NCI-H510A (cell line): ENCODE measurements around the gene TTLL1.
"Not testable (repeated sequence)": the region's sequence is repeated elsewhere in the genome, so short reads cannot be mapped to it uniquely, and the experiment has no call there.

Experiments
- DNase-seq: peaks from one replicate; lab custom pipeline; 2025; lab: John Stamatoyannopoulos, UW

Gene TTLL1

GRCh38 chr22:43066844-43067385, 22.3 kb downstream of the TTLL1 start:
- no peak for DNase-seq

- DNase-seq = no peak
Observed at GRCh38 chr22:43066134-43066533, 23.1 kb downstream of the TTLL1 start.

- DNase-seq = no peak
Observed at GRCh38 chr22:43060183-43060582, 29.0 kb downstream of the TTLL1 start.

GRCh38 chr22:43057641-43058040, 31.6 kb downstream of the TTLL1 start:
- no peak for DNase-seq

- DNase-seq = no peak
Observed at GRCh38 chr22:43053176-43053575, 36.0 kb downstream of the TTLL1 start.

GRCh38 chr22:43050995-43051394, 38.2 kb downstream of the TTLL1 start:
- DNase-seq = no peak

GRCh38 chr22:43047605-43048004, 41.6 kb downstream of the TTLL1 start:
- DNase-seq = no peak

GRCh38 chr22:43044290-43044712, 44.9 kb downstream of the TTLL1 start:
- DNase-seq = no peak

- DNase-seq = peak; percentile 61
Observed at GRCh38 chr22:43042101-43042780, 47.0 kb downstream of the TTLL1 start.

GRCh38 chr22:43039800-43040199, 49.4 kb downstream of the TTLL1 start:
- DNase-seq = no peak

GRCh38 chr22:43038325-43038724, 50.9 kb downstream of the TTLL1 start:
- DNase-seq = no peak

GRCh38 chr22:43036282-43036829, 52.8 kb downstream of the TTLL1 start:
- no peak for DNase-seq

- DNase-seq = no peak
Observed at GRCh38 chr22:43035250-43035649, 53.9 kb downstream of the TTLL1 start.

GRCh38 chr22:43031617-43032016, 57.6 kb downstream of the TTLL1 start:
- no peak for DNase-seq

- no peak for DNase-seq
Observed at GRCh38 chr22:43018615-43019014, 70.6 kb downstream of the TTLL1 start.

- DNase-seq = no peak
Observed at GRCh38 chr22:43017525-43018460, 71.4 kb downstream of the TTLL1 start.

- DNase-seq = not testable (repeated sequence)
Observed at GRCh38 chr22:43016150-43016549, 73.0 kb downstream of the TTLL1 start.

GRCh38 chr22:43015677-43016042, 73.5 kb downstream of the TTLL1 start:
- no peak for DNase-seq

- DNase-seq = peak; percentile 88
Observed at GRCh38 chr22:43014869-43015676, 74.1 kb downstream of the TTLL1 start, which contains the start of gene PACSIN2. PACSIN2 (minus strand) TSS chr22:43015149; CDS start chr22:42912080, 103,069 bp downstream.

GRCh38 chr22:43014316-43014868, 74.8 kb downstream of the TTLL1 start:
- no peak for DNase-seq
